Central memory CD8-positive, alpha-beta T cell (primary cell): ENCODE data around the gene NME5.
"Not testable (repeated sequence)": the region's sequence is repeated elsewhere in the genome, so short reads cannot be mapped to it uniquely, and the experiment has no call there.

ENCODE experiments used
- ATAC-seq: fragments of 150-1000 bp; cut with Tn5 transposase; replicated peaks from 2 replicates; pipeline ENCODE4 v1.10.0; 2022; ENCODE audit warnings: mild to moderate bottlenecking, moderate FRiP score, moderate number of reproducible peaks; ENCODE audit not compliant: poor library complexity, severe bottlenecking; ENCODE audit errors: extremely low read depth
- DNase-seq, 2 donors: peaks; one replicate each; pipeline ENCODE4 v3.0.0; 2021; ENCODE audit warnings: low spot score in 2 of 2
- H3K27ac Mint-ChIP-seq: one replicate; pipeline ENCODE4 v1.8.0; 2022; ENCODE audit warnings: low read depth, mild to moderate bottlenecking, moderate library complexity, mixed read lengths
- H3K27me3 Mint-ChIP-seq: one replicate; pipeline ENCODE4 v1.8.0; 2022; ENCODE audit warnings: mixed read lengths
- H3K36me3 Mint-ChIP-seq: one replicate; pipeline ENCODE4 v1.8.0; 2022; ENCODE audit warnings: mild to moderate bottlenecking, moderate library complexity, mixed read lengths; ENCODE audit not compliant: insufficient read depth
- H3K4me1 Mint-ChIP-seq: one replicate; pipeline ENCODE4 v1.8.0; 2022; ENCODE audit warnings: mixed read lengths
- H3K4me3 Mint-ChIP-seq: one replicate; pipeline ENCODE4 v1.8.0; 2022; ENCODE audit warnings: mild to moderate bottlenecking, moderate library complexity, mixed read lengths
- H3K9me3 Mint-ChIP-seq: one replicate; pipeline ENCODE4 v1.8.0; 2022; ENCODE audit warnings: mixed read lengths

The NME5 gene

GRCh38 chr5:138160706-138161105 is 21.5 kb upstream of the NME5 start:
- H3K4me1 Mint-ChIP-seq: no peaks in the 10 kb centered on the region
- ATAC-seq (no peak), DNase-seq (no peak)
- H3K9me3 Mint-ChIP-seq: no peaks in the 10 kb centered on the region
- no peak overlapping the region for H3K27ac Mint-ChIP-seq
- no peak overlapping the region for H3K4me3 Mint-ChIP-seq
- no peaks in the 10 kb centered on the region for H3K27me3 Mint-ChIP-seq
- peaks cover 87% of the 10 kb centered on the region for H3K36me3 Mint-ChIP-seq

- Mint-ChIP-seq H3K36me3 (peaks cover 77% of the 10 kb centered on the region), H3K4me1 (no peaks in the 10 kb centered on the region), H3K27me3 (no peaks in the 10 kb centered on the region), H3K27ac (no peak overlapping the region), H3K9me3 (no peaks in the 10 kb centered on the region), H3K4me3 (no peak overlapping the region)
- ATAC-seq (no peak), DNase-seq (no peak)
Measured at GRCh38 chr5:138159666-138160065, 20.4 kb upstream of the NME5 start.

GRCh38 chr5:138157626-138158025 is 18.4 kb upstream of the NME5 start:
- H3K4me3 Mint-ChIP-seq: no peak overlapping the region
- DNase-seq: no peak
- H3K36me3 Mint-ChIP-seq: peaks cover 57% of the 10 kb centered on the region
- H3K9me3 Mint-ChIP-seq: no peaks in the 10 kb centered on the region
- ATAC-seq: no peak
- H3K4me1 Mint-ChIP-seq: no peaks in the 10 kb centered on the region
- H3K27ac Mint-ChIP-seq: no peak overlapping the region
- no peaks in the 10 kb centered on the region for H3K27me3 Mint-ChIP-seq

- H3K9me3 Mint-ChIP-seq, H3K27ac Mint-ChIP-seq, ATAC-seq, DNase-seq, H3K27me3 Mint-ChIP-seq, H3K4me3 Mint-ChIP-seq, H3K4me1 Mint-ChIP-seq: not testable (repeated sequence)
- H3K36me3 Mint-ChIP-seq: peaks cover 42% of the 10 kb centered on the region
Measured at GRCh38 chr5:138155977-138156376, 16.7 kb upstream of the NME5 start.

GRCh38 chr5:138149530-138149929 is 10.3 kb upstream of the NME5 start:
- no peaks in the 10 kb centered on the region for H3K36me3 Mint-ChIP-seq
- ATAC-seq: no peak
- no peak for DNase-seq
- H3K27me3 Mint-ChIP-seq: no peaks in the 10 kb centered on the region
- H3K4me1 Mint-ChIP-seq: no peaks in the 10 kb centered on the region
- H3K9me3 Mint-ChIP-seq: no peaks in the 10 kb centered on the region
- no peak overlapping the region for H3K4me3 Mint-ChIP-seq
- no peak overlapping the region for H3K27ac Mint-ChIP-seq

GRCh38 chr5:138148811-138149210 is 9.6 kb upstream of the NME5 start:
- H3K27ac Mint-ChIP-seq: no peak overlapping the region
- no peaks in the 10 kb centered on the region for H3K4me1 Mint-ChIP-seq
- no peak overlapping the region for H3K4me3 Mint-ChIP-seq
- H3K36me3 Mint-ChIP-seq: no peaks in the 10 kb centered on the region
- DNase-seq (no peak), ATAC-seq (no peak)
- H3K27me3 Mint-ChIP-seq: no peaks in the 10 kb centered on the region
- no peaks in the 10 kb centered on the region for H3K9me3 Mint-ChIP-seq

GRCh38 chr5:138143578-138143977 is 4.3 kb upstream of the NME5 start:
- H3K36me3 Mint-ChIP-seq, ATAC-seq, DNase-seq, H3K4me1 Mint-ChIP-seq, H3K27ac Mint-ChIP-seq, H3K27me3 Mint-ChIP-seq, H3K9me3 Mint-ChIP-seq, H3K4me3 Mint-ChIP-seq: not testable (repeated sequence)

GRCh38 chr5:138141734-138142133 is 2.5 kb upstream of the NME5 start:
- no peaks in the 10 kb centered on the region for H3K9me3 Mint-ChIP-seq
- DNase-seq (no peak), ATAC-seq (no peak)
- peaks cover 20% of the 10 kb centered on the region for H3K27me3 Mint-ChIP-seq
- no peaks in the 10 kb centered on the region for H3K36me3 Mint-ChIP-seq
- H3K4me3 Mint-ChIP-seq: no peak overlapping the region
- H3K27ac Mint-ChIP-seq: no peak overlapping the region
- H3K4me1 Mint-ChIP-seq: no peaks in the 10 kb centered on the region

- DNase-seq (no peak), ATAC-seq (no peak)
- no peaks in the 10 kb centered on the region for H3K4me1 Mint-ChIP-seq
- H3K27ac Mint-ChIP-seq: no peak overlapping the region
- H3K36me3 Mint-ChIP-seq: no peaks in the 10 kb centered on the region
- H3K4me3 Mint-ChIP-seq: no peak overlapping the region
- H3K9me3 Mint-ChIP-seq: no peaks in the 10 kb centered on the region
- peaks cover 31% of the 10 kb centered on the region for H3K27me3 Mint-ChIP-seq
Measured at GRCh38 chr5:138140268-138140667, 1.0 kb upstream of the NME5 start.

GRCh38 chr5:138139781-138140090 is 508 bp upstream of the NME5 start:
- DNase-seq (no peak), ATAC-seq (no peak)
- Mint-ChIP-seq H3K9me3 (no peaks in the 10 kb centered on the region), H3K27me3 (peaks cover 31% of the 10 kb centered on the region), H3K36me3 (no peaks in the 10 kb centered on the region), H3K4me3 (no peak overlapping the region), H3K4me1 (no peaks in the 10 kb centered on the region), H3K27ac (no peak overlapping the region)

- Mint-ChIP-seq H3K4me3 (no peak overlapping the region), H3K27ac (no peak overlapping the region), H3K36me3 (no peaks in the 10 kb centered on the region), H3K27me3 (peaks cover 28% of the 10 kb centered on the region), H3K4me1 (no peaks in the 10 kb centered on the region), H3K9me3 (no peaks in the 10 kb centered on the region)
- DNase-seq (no peak), ATAC-seq (no peak)
Measured at GRCh38 chr5:138132543-138132942, 6.7 kb downstream of the NME5 start.

GRCh38 chr5:138129347-138129746 is 9.9 kb downstream of the NME5 start:
- ATAC-seq (no peak), DNase-seq (no peak)
- H3K36me3 Mint-ChIP-seq: no peaks in the 10 kb centered on the region
- no peaks in the 10 kb centered on the region for H3K4me1 Mint-ChIP-seq
- no peaks in the 10 kb centered on the region for H3K9me3 Mint-ChIP-seq
- no peak overlapping the region for H3K27ac Mint-ChIP-seq
- H3K27me3 Mint-ChIP-seq: peaks cover 20% of the 10 kb centered on the region
- no peak overlapping the region for H3K4me3 Mint-ChIP-seq

- no peak overlapping the region for H3K4me3 Mint-ChIP-seq
- no peaks in the 10 kb centered on the region for H3K9me3 Mint-ChIP-seq
- DNase-seq (no peak), ATAC-seq (no peak)
- H3K4me1 Mint-ChIP-seq: no peaks in the 10 kb centered on the region
- no peaks in the 10 kb centered on the region for H3K36me3 Mint-ChIP-seq
- no peak overlapping the region for H3K27ac Mint-ChIP-seq
- H3K27me3 Mint-ChIP-seq: peaks cover 13% of the 10 kb centered on the region
Measured at GRCh38 chr5:138128334-138128733, 10.9 kb downstream of the NME5 start.

- H3K36me3 Mint-ChIP-seq: no peaks in the 10 kb centered on the region
- no peaks in the 10 kb centered on the region for H3K9me3 Mint-ChIP-seq
- ATAC-seq (no peak), DNase-seq (no peak)
- H3K27ac Mint-ChIP-seq: no peak overlapping the region
- no peak overlapping the region for H3K4me3 Mint-ChIP-seq
- no peaks in the 10 kb centered on the region for H3K4me1 Mint-ChIP-seq
- H3K27me3 Mint-ChIP-seq: peaks cover 16% of the 10 kb centered on the region
Measured at GRCh38 chr5:138115254-138115653, 24.0 kb downstream of the NME5 start.
